IMR-90 (cell line): ENCODE measurements around the gene ZNF236.

ENCODE experiments used
- CEBPB ChIP-seq: IDR thresholded peaks from 2 replicates; pipeline ENCODE4 v1.6.1; 2012; ENCODE audit warnings: low read depth, low read length, improper control_type of control experiment
- FOS ChIP-seq: fragments of 150-350 bp; IDR thresholded peaks from 2 replicates; pipeline ENCODE4 v1.6.1; 2016; ENCODE audit warnings: low read depth, low read length
- MAFK ChIP-seq: IDR thresholded peaks from 2 replicates; pipeline ENCODE4 v1.6.1; 2012; ENCODE audit warnings: low read depth, low read length, improper control_type of control experiment
- MAZ ChIP-seq: IDR thresholded peaks from 2 replicates; pipeline ENCODE4 v1.6.1; 2012; ENCODE audit warnings: low read depth, mild to moderate bottlenecking, low read length, improper control_type of control experiment, moderate library complexity, borderline replicate concordance
- POLR2A ChIP-seq: IDR thresholded peaks from 2 replicates; pipeline ENCODE4 v1.6.1; 2012; ENCODE audit warnings: mild to moderate bottlenecking, low read depth, low read length
- RAD21 ChIP-seq: IDR thresholded peaks from 2 replicates; pipeline ENCODE4 v1.6.1; 2012; ENCODE audit warnings: low read length, improper control_type of control experiment
- TF ChIP-seq, protein P1 (sequence below): conservative IDR thresholded peaks from 2 replicates; pipeline ENCODE4 v1.5.1; 2012; ENCODE audit warnings: mild to moderate bottlenecking, low read depth, low read length, improper control_type of control experiment
- TF ChIP-seq, protein P2 (sequence below): fragments of 150-350 bp; IDR thresholded peaks from 2 replicates; pipeline ENCODE4 v1.6.1; 2017; ENCODE audit warnings: mild to moderate bottlenecking, antibody characterized with exemption, low read length, low read depth
- TF ChIP-seq, protein P3 (sequence below): fragments of 150-350 bp; IDR thresholded peaks from 2 replicates; pipeline ENCODE4 v1.6.1; 2016; ENCODE audit warnings: low read depth, mild to moderate bottlenecking, low read length, moderate library complexity, borderline replicate concordance

DNA sequence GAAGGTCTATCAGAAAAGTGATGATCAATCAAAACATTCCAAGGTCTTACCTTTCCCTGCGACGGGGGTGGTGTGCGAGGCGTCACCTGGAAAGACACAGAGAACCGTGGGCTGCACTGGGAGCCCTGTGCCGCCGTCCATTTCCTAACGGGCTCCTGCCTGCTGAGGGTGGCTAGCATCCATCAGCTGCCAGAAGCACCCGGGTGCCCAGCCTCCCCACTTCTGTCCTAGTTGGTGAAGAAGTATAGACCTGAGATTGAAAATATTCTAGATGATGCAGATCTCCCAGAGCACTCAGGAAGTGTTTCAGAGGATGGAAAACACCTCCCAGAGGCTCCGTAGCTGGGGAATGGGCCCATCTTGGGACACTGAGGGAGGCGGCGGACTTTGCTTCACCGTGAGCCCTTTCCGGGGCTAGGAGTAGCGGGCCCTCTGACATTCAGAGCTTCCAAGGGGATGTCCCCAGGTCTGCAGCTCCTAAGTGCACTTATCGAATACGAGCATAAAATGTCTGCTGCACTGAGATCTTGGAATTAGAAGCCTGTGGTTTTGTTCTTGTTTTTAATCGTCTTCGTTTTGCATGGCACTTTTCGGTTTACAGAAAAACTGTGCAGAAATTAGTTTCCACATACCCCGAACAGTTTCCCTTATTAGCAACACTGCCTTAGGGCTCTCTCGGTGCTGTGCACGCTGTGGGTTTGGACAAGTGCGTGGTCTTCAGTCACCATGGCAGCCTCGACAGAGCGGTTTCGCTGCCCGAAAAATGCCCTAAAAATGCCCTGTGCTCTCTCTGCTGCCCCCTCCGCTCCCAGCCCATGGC is 166.7 kb downstream of the ZNF236 start:
- TF ChIP-seq, protein P1, sequence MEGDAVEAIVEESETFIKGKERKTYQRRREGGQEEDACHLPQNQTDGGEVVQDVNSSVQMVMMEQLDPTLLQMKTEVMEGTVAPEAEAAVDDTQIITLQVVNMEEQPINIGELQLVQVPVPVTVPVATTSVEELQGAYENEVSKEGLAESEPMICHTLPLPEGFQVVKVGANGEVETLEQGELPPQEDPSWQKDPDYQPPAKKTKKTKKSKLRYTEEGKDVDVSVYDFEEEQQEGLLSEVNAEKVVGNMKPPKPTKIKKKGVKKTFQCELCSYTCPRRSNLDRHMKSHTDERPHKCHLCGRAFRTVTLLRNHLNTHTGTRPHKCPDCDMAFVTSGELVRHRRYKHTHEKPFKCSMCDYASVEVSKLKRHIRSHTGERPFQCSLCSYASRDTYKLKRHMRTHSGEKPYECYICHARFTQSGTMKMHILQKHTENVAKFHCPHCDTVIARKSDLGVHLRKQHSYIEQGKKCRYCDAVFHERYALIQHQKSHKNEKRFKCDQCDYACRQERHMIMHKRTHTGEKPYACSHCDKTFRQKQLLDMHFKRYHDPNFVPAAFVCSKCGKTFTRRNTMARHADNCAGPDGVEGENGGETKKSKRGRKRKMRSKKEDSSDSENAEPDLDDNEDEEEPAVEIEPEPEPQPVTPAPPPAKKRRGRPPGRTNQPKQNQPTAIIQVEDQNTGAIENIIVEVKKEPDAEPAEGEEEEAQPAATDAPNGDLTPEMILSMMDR, result no peak
- TF ChIP-seq POLR2A, result no peak
- TF ChIP-seq RAD21, result no peak
- TF ChIP-seq MAZ, result no peak
- TF ChIP-seq CEBPB, result no peak
- no peak for TF ChIP-seq FOS
- TF ChIP-seq, protein P2, sequence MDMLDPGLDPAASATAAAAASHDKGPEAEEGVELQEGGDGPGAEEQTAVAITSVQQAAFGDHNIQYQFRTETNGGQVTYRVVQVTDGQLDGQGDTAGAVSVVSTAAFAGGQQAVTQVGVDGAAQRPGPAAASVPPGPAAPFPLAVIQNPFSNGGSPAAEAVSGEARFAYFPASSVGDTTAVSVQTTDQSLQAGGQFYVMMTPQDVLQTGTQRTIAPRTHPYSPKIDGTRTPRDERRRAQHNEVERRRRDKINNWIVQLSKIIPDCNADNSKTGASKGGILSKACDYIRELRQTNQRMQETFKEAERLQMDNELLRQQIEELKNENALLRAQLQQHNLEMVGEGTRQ, result no peak
- TF ChIP-seq, protein P3, sequence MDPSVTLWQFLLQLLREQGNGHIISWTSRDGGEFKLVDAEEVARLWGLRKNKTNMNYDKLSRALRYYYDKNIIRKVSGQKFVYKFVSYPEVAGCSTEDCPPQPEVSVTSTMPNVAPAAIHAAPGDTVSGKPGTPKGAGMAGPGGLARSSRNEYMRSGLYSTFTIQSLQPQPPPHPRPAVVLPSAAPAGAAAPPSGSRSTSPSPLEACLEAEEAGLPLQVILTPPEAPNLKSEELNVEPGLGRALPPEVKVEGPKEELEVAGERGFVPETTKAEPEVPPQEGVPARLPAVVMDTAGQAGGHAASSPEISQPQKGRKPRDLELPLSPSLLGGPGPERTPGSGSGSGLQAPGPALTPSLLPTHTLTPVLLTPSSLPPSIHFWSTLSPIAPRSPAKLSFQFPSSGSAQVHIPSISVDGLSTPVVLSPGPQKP, result no peak
- TF ChIP-seq MAFK, result no peak
